ENCODE data around the gene ZNF343.
"Not testable (repeated sequence)": the region's sequence is repeated elsewhere in the genome, so short reads cannot be mapped to it uniquely, and the experiment has no call there.

Gene ZNF343

DNA sequence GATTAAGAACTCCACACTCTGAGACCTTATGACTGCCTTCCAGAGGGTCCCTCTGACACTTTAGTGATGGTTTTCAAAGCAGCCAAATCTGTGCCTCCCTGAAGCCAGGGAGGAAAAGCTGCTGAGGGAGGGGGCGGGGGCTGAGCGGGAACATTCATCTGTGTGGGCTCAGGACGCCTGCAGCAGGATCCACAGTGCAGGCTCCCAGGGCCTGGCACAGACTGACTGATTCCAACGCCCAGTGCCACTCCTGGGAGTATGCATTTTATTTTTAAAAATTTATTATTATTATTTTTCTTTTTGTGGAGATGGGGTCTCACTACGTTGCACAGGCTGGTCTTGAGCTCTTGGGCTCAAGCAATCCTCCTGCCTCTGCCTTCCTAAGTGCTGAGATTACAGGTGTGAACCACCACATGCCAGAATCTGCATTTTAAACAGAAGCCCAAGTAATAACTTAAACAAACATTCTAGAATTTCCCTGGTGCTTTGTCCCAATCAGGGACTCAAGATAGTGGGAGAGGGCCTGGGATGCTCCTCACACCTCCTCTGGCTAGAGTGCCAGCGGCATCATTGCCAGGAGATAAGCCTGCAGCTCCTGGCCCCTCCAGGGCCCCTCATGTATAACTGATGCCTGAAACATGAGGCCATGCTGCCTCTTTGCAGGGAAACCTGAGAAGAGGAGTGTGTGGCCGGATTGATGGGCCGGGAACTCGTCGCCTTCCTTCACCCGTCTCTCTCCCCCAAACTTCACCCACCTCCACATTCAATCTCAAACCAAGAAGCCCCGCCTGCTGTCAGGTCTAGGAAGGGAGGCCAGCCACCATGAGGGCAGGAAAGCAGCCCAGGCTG, 27.2 kb upstream of the ZNF343 start:
- Histone ChIP-seq H3K4me3 (replicated peaks; ENCODE audit: low read depth, low read length) (no peak overlapping the region), H3K27me3 (replicated peaks; ENCODE audit: control insufficient read depth, insufficient read depth, low read length) (peaks cover 3% of the 10 kb centered on the region; the same call in 1 of the 2 replicates), H3K36me3 (ENCODE audit: control insufficient read depth, insufficient read depth, low read length) (no peaks in the 10 kb centered on the region)
- no peak for DNase-seq (ENCODE audit: extremely low read depth, insufficient read length)
- TF ChIP-seq, protein P1, sequence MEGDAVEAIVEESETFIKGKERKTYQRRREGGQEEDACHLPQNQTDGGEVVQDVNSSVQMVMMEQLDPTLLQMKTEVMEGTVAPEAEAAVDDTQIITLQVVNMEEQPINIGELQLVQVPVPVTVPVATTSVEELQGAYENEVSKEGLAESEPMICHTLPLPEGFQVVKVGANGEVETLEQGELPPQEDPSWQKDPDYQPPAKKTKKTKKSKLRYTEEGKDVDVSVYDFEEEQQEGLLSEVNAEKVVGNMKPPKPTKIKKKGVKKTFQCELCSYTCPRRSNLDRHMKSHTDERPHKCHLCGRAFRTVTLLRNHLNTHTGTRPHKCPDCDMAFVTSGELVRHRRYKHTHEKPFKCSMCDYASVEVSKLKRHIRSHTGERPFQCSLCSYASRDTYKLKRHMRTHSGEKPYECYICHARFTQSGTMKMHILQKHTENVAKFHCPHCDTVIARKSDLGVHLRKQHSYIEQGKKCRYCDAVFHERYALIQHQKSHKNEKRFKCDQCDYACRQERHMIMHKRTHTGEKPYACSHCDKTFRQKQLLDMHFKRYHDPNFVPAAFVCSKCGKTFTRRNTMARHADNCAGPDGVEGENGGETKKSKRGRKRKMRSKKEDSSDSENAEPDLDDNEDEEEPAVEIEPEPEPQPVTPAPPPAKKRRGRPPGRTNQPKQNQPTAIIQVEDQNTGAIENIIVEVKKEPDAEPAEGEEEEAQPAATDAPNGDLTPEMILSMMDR (IDR thresholded peaks at IDR 0.05; ENCODE audit: insufficient read depth, low read length, poor library complexity, severe bottlenecking), result no peak

GRCh38 chr20:2533118-2533517, 24.4 kb upstream of the ZNF343 start:
- no peaks in the 10 kb centered on the region for H3K36me3 ChIP-seq (ENCODE audit: control insufficient read depth, insufficient read depth, low read length)
- TF ChIP-seq, protein P1 (IDR thresholded peaks at IDR 0.05; ENCODE audit: insufficient read depth, low read length, poor library complexity, severe bottlenecking), result no peak
- no peak for DNase-seq (ENCODE audit: extremely low read depth, insufficient read length)
- H3K4me3 ChIP-seq (replicated peaks; ENCODE audit: low read depth, low read length), result no peak overlapping the region
- peaks cover 1% of the 10 kb centered on the region; the same call in 1 of the 2 replicates for H3K27me3 ChIP-seq (replicated peaks; ENCODE audit: control insufficient read depth, insufficient read depth, low read length)

DNA sequence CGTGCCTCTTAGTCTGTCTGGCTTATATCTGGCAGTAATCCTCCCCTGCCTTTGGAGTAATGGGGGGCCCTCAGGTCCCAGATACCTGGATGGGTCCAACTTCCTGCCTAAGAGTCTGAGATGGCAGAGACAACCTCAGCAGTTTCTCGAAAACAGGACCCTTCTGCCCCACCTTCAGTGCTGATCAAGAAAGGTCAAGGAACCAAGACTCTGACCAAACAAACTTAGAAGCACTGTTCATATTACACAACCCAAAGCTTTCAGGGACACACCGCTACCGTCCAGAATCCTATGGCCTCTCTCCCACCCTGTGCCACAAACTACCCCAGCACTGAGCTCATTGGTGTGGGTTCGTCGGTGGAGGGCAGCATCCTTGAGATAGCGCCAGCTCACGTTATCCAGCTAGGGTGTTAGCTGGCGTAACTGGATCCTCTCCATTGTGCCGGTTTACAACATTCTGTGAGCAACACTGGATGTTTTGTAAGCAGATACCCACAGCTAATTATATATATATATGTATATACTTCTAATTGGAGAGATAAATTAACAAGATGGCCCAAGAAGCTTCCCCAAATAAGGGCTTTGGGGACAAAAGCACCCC, 20.1 kb upstream of the ZNF343 start:
- no peaks in the 10 kb centered on the region for H3K36me3 ChIP-seq (ENCODE audit: control insufficient read depth, insufficient read depth, low read length)
- TF ChIP-seq, protein P1 (IDR thresholded peaks at IDR 0.05; ENCODE audit: insufficient read depth, low read length, poor library complexity, severe bottlenecking), result no peak
- no peak overlapping the region for H3K4me3 ChIP-seq (replicated peaks; ENCODE audit: low read depth, low read length)
- H3K27me3 ChIP-seq (replicated peaks; ENCODE audit: control insufficient read depth, insufficient read depth, low read length), result no peaks in the 10 kb centered on the region; the same call in 1 of the 2 replicates
- no peak for DNase-seq (ENCODE audit: extremely low read depth, insufficient read length)

DNA sequence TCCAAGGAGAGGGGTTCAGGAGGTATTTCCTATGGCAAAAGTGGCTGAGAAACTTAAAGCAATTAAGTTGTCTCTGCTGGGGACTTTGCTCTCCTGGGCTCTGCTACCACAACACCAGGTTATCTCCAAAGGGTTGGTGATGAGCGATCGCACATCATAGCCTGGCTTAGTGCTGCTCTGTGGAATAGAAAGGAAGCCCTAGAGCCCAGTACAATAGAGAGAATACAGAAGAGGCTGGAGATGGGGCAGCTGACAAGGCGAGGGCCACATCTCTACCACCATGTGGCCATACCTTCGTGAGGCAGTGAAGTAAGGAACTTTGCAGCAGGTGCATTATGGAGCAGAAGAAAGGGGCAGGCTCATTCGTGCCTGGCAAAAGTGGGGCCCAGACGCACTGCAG, 19.0 kb upstream of the ZNF343 start:
- Histone ChIP-seq H3K4me3 (replicated peaks; ENCODE audit: low read depth, low read length) (no peak overlapping the region), H3K27me3 (replicated peaks; ENCODE audit: control insufficient read depth, insufficient read depth, low read length) (no peaks in the 10 kb centered on the region; the same call in 1 of the 2 replicates), H3K36me3 (ENCODE audit: control insufficient read depth, insufficient read depth, low read length) (no peaks in the 10 kb centered on the region)
- TF ChIP-seq, protein P1 (IDR thresholded peaks at IDR 0.05; ENCODE audit: insufficient read depth, low read length, poor library complexity, severe bottlenecking), result no peak
- DNase-seq (ENCODE audit: extremely low read depth, insufficient read length), result no peak

DNA sequence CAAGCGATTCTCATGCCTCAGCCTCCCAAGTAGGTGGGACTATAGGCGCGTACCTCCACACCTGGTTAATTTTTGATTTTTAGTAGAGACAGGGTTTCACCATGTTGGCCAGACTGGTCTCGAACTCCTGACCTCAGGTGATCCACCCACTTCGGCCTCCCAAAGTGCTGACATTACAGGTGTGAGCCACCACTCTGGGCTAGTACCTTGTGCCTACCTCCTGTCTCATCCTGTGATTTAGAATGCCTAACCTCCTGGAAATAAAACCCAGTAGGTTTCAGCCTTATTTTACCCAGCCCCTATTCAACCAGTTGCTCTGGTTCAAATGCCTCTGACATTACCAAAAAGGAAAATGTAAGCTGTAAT, 17.5 kb upstream of the ZNF343 start:
- not testable (repeated sequence) for DNase-seq (ENCODE audit: extremely low read depth, insufficient read length); H3K4me3 ChIP-seq (replicated peaks; ENCODE audit: low read depth, low read length); H3K36me3 ChIP-seq (ENCODE audit: control insufficient read depth, insufficient read depth, low read length); H3K27me3 ChIP-seq (replicated peaks; ENCODE audit: control insufficient read depth, insufficient read depth, low read length)

- Histone ChIP-seq H3K36me3 (ENCODE audit: control insufficient read depth, insufficient read depth, low read length) (no peaks in the 10 kb centered on the region), H3K4me3 (replicated peaks; ENCODE audit: low read depth, low read length) (peak overlapping the region; percentile 81), H3K27me3 (replicated peaks; ENCODE audit: control insufficient read depth, insufficient read depth, low read length) (no peaks in the 10 kb centered on the region; the same call in none of the 2 replicates)
- DNase-seq (ENCODE audit: extremely low read depth, insufficient read length), result peak; percentile 47
- TF ChIP-seq, protein P1 (IDR thresholded peaks at IDR 0.05; ENCODE audit: insufficient read depth, low read length, poor library complexity, severe bottlenecking), result no peak
Measured at GRCh38 chr20:2524709-2525506, 16.2 kb upstream of the ZNF343 start.
